GM12878 (cell line): ENCODE results near the gene S100A14. TPM values are rescaled to one million over a fixed set of nuclear protein-coding genes. Genes with fewer than 3 reads are reported as not detected.
A peak's percentile ranks its signal among the peaks of the same experiment; 100 is the strongest.

Experiments used
- ATF7 ChIP-seq: fragments of 450-650 bp; IDR thresholded peaks from 2 replicates; pipeline ENCODE4 v1.6.1; 2016; ENCODE audit warnings: low read depth, mild to moderate bottlenecking
- BCL3 ChIP-seq: IDR thresholded peaks from 2 replicates; pipeline ENCODE4 v1.6.1; 2011; ENCODE audit warnings: borderline replicate concordance, low read depth, mild to moderate bottlenecking, moderate library complexity, low read length; ENCODE audit not compliant: insufficient read depth, poor library complexity, severe bottlenecking
- CREB1 ChIP-seq: IDR thresholded peaks from 2 replicates; pipeline ENCODE4 v1.6.1; 2012; ENCODE audit warnings: low read depth, mild to moderate bottlenecking, inconsistent platforms
- CUX1 ChIP-seq: IDR thresholded peaks from 2 replicates; pipeline ENCODE4 v1.6.1; 2012; ENCODE audit warnings: improper control_type of control experiment, low read depth, low read length; ENCODE audit not compliant: insufficient replicate concordance
- EED ChIP-seq: sonication (generic); IDR thresholded peaks from 2 replicates; pipeline ENCODE4 v1.6.1; 2016; ENCODE audit warnings: antibody characterized with exemption, low read depth
- EZH2 ChIP-seq: IDR thresholded peaks from 2 replicates; pipeline ENCODE4 v1.6.1; 2012; ENCODE audit warnings: low read depth, mild to moderate bottlenecking, control low read depth, inconsistent platforms, low read length, borderline replicate concordance; ENCODE audit not compliant: control insufficient read depth
- IRF3 ChIP-seq: fragments of 450-650 bp; IDR thresholded peaks from 2 replicates; pipeline ENCODE4 v1.6.1; 2014; ENCODE audit warnings: mild to moderate bottlenecking
- KAT2A ChIP-seq: conservative IDR thresholded peaks from 2 replicates; pipeline ENCODE4 v1.6.1; 2011; ENCODE audit warnings: low read depth, low read length; ENCODE audit not compliant: control insufficient read depth
- NR2C1 ChIP-seq: fragments of 450-650 bp; IDR thresholded peaks from 2 replicates; pipeline ENCODE4 v1.6.1; 2017; ENCODE audit warnings: antibody characterized with exemption, mild to moderate bottlenecking, moderate library complexity
- PKNOX1 ChIP-seq: fragments of 450-650 bp; IDR thresholded peaks from 2 replicates; pipeline ENCODE4 v1.6.1; 2016; ENCODE audit warnings: mild to moderate bottlenecking
- PML ChIP-seq: IDR thresholded peaks from 2 replicates; pipeline ENCODE4 v1.6.1; 2012; ENCODE audit warnings: low read length, inconsistent platforms
- POLR2A ChIP-seq: IDR thresholded peaks from 2 replicates; pipeline ENCODE4 v1.6.1; 2011; ENCODE audit warnings: low read depth, mild to moderate bottlenecking, low read length
- POLR2AphosphoS5 ChIP-seq: IDR thresholded peaks from 2 replicates; pipeline ENCODE4 v1.6.1; 2011; ENCODE audit warnings: mild to moderate bottlenecking, low read length, inconsistent platforms
- SUPT20H ChIP-seq: IDR thresholded peaks from 2 replicates; pipeline ENCODE4 v1.6.1; 2011; ENCODE audit warnings: low read depth, mild to moderate bottlenecking, low read length, moderate library complexity, borderline replicate concordance; ENCODE audit not compliant: control insufficient read depth
- ZBTB11 ChIP-seq: fragments of 450-650 bp; formaldehyde crosslinking; IDR thresholded peaks from 2 replicates; pipeline ENCODE4 v1.5.0; 2022; ENCODE audit warnings: mild to moderate bottlenecking, missing genetic modification characterization
- polyA plus RNA-seq, 11 experiments: library from polyadenylated mRNA; depleted of rRNA in 4 of 11; unstranded in 6 of 11; stranded (reverse) in 5 of 11; fragments of >200 nt; fragmentation: Nextera tagmentation in 4 of 11; fragmentation: Illumina TruSeq in 1 of 11; extraction: Ambion mirVana in 4 of 11; extraction: Trizol in 1 of 11; gene quantifications; 1 replicate in 1 of 11; 2 replicates in 10 of 11; pipeline versions ENCODE4 v1.2.1 to v1.2.3, GENCODE V29; 2011 to 2016; ENCODE audit warnings: inconsistent platforms in 2 of 11, missing spikeins in 2 of 11, low read depth in 1 of 11
- total RNA-seq, 4 experiments: library from RNA; depleted of rRNA in 3 of 4; stranded (reverse); fragments of >200 nt in 3 of 4; fragmentation: Illumina TruSeq in 1 of 4; extraction: Trizol in 1 of 4; gene quantifications; 2 replicates each; pipeline versions ENCODE4 v1.2.1 to v1.2.3, GENCODE V29; 2013 to 2021

S100A14 gene
- total and polyA plus RNA-seq, 10 of the 15 experiments (the other 5 are each of a cell fraction or from before 2014, with no cell fraction given) = 0.20 to 0.77 (median 0.45) TPM; not detected in 4

- TF ChIP-seq BCL3 = no peak
- TF ChIP-seq NR2C1 = no peak
- no peak for TF ChIP-seq EED
- no peak for TF ChIP-seq EZH2
- no peak for TF ChIP-seq POLR2A
- TF ChIP-seq ZBTB11 (CRISPR knock-in tag) = no peak
- no peak for TF ChIP-seq SUPT20H
- no peak for TF ChIP-seq POLR2AphosphoS5
- TF ChIP-seq IRF3 = no peak
- TF ChIP-seq CREB1 = no peak
- TF ChIP-seq PML = no peak
- TF ChIP-seq PKNOX1 = 0 out of 2 replicates have a peak, but pooled peaks have one; percentile 24
- TF ChIP-seq KAT2A = no peak
- no peak for TF ChIP-seq CUX1
- peak; percentile 51; the same call in 1 of the 2 replicates for TF ChIP-seq ATF7
Measured at GRCh38 chr1:153565529-153566374, 50.4 kb downstream of the S100A14 start, which contains the start of gene S100A2 (continued).
